Neural progenitor cell (in vitro differentiated cells): ENCODE results near the gene TMEM9B.
"Not testable (repeated sequence)": the region's sequence is repeated elsewhere in the genome, so short reads cannot be mapped to it uniquely, and the experiment has no call there.

Experiments used
- EZH2 ChIP-seq: fragments of 200-600 bp; sonication (generic); IDR thresholded peaks from 2 replicates; pipeline ENCODE4 v1.6.1; 2017; ENCODE audit warnings: antibody characterized with exemption, mild to moderate bottlenecking, moderate library complexity
- TF ChIP-seq, protein P1 (sequence below): fragments of 200-600 bp; sonication (generic); IDR thresholded peaks from 2 replicates; pipeline ENCODE4 v1.5.1; 2017; ENCODE audit warnings: antibody characterized with exemption, mild to moderate bottlenecking

GRCh38 chr11:8986772-8987171, 22.5 kb upstream of the TMEM9B start:
- TF ChIP-seq, protein P1, sequence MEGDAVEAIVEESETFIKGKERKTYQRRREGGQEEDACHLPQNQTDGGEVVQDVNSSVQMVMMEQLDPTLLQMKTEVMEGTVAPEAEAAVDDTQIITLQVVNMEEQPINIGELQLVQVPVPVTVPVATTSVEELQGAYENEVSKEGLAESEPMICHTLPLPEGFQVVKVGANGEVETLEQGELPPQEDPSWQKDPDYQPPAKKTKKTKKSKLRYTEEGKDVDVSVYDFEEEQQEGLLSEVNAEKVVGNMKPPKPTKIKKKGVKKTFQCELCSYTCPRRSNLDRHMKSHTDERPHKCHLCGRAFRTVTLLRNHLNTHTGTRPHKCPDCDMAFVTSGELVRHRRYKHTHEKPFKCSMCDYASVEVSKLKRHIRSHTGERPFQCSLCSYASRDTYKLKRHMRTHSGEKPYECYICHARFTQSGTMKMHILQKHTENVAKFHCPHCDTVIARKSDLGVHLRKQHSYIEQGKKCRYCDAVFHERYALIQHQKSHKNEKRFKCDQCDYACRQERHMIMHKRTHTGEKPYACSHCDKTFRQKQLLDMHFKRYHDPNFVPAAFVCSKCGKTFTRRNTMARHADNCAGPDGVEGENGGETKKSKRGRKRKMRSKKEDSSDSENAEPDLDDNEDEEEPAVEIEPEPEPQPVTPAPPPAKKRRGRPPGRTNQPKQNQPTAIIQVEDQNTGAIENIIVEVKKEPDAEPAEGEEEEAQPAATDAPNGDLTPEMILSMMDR = not testable (repeated sequence)
- not testable (repeated sequence) for TF ChIP-seq EZH2
